Epithelial cell of esophagus (primary cell): Measurements from ENCODE around the gene SORCS2.

Experiments used
- DNase-seq: peaks from one replicate; pipeline ENCODE4 v3.0.0; 2010; ENCODE audit warnings: low read depth
- H3K4me3 ChIP-seq: 2 replicates; pipeline ENCODE4 v1.5.1; 2011; ENCODE audit warnings: mild to moderate bottlenecking, low read length, control low read depth
- CTCF ChIP-seq: IDR thresholded peaks from 2 replicates; pipeline ENCODE4 v1.5.1; 2011; ENCODE audit warnings: low read depth, mild to moderate bottlenecking, low read length, control low read depth, inconsistent platforms; ENCODE audit not compliant: insufficient read depth; ENCODE audit errors: missing control alignments

Gene SORCS2

GRCh38 chr4:7634661-7635251 lies 442.4 kb downstream of the SORCS2 start:
- no peak for TF ChIP-seq CTCF
- H3K4me3 ChIP-seq, result no peak overlapping the region
- DNase-seq, result no peak

GRCh38 chr4:7635445-7636239 lies 443.3 kb downstream of the SORCS2 start:
- DNase-seq, result no peak
- no peak for TF ChIP-seq CTCF
- H3K4me3 ChIP-seq, result no peak overlapping the region

GRCh38 chr4:7636240-7636508 lies 443.8 kb downstream of the SORCS2 start:
- no peak for DNase-seq

GRCh38 chr4:7637139-7637538 lies 444.8 kb downstream of the SORCS2 start:
- no peak for DNase-seq
- no peak for TF ChIP-seq CTCF
- no peak overlapping the region for H3K4me3 ChIP-seq

More at GRCh38 chr4:7636240-7636508, 443.8 kb downstream of the SORCS2 start:
- no peak for TF ChIP-seq CTCF
- H3K4me3 ChIP-seq, result no peak overlapping the region

GRCh38 chr4:7637971-7638370 lies 445.6 kb downstream of the SORCS2 start:
- TF ChIP-seq CTCF, result no peak
- no peak for DNase-seq
- H3K4me3 ChIP-seq, result no peak overlapping the region

GRCh38 chr4:7638489-7638888 lies 446.2 kb downstream of the SORCS2 start:
- no peak overlapping the region for H3K4me3 ChIP-seq
- TF ChIP-seq CTCF, result no peak
- DNase-seq, result no peak

- TF ChIP-seq CTCF, result no peak
- DNase-seq, result no peak
- H3K4me3 ChIP-seq, result no peak overlapping the region
Observed at GRCh38 chr4:7638984-7639789, 446.8 kb downstream of the SORCS2 start.
